H1 (cell line): ENCODE data around the gene ST8SIA4. TPM values are rescaled to one million over a fixed set of nuclear protein-coding genes. Genes with fewer than 3 reads are reported as not detected.

Experiments used
- CTCF ChIA-PET: fragments of 300-600 bp; sonication (Branson Sonifier 250); formaldehyde crosslinking; loops from one replicate; lab custom pipeline; 2021; ENCODE audit not compliant: partially characterized antibody; lab: Charles Lee
- POLR2A ChIA-PET: fragments of 300-600 bp; sonication (Branson Sonifier 250); formaldehyde crosslinking; loops from one replicate; lab custom pipeline; 2021; ENCODE audit warnings: inconsistent platforms; ENCODE audit not compliant: partially characterized antibody; lab: Charles Lee
- DNase-seq, 2 experiments: peaks; one replicate each; pipeline versions ENCODE4 v3.0.0 to v3.0.0-alpha.2; 2010 to 2022; ENCODE audit warnings: low spot score in 2 of 2, low read depth in 1 of 2, mixed read lengths in 1 of 2
- FAIRE-seq: peaks from 2 replicates; lab custom pipeline; 2011; peaks lifted over from hg19 to GRCh38; lab: Jason Lieb, UNC
- H2AFZ ChIP-seq: 2 replicates; pipeline ENCODE4 v1.8.1; 2012; ENCODE audit warnings: low read length, inconsistent platforms
- H2AK5ac ChIP-seq: 2 replicates; pipeline ENCODE4 v1.6.1; 2013; ENCODE audit warnings: low read depth, low read length
- H2BK120ac ChIP-seq: replicated peaks from 2 replicates; pipeline ENCODE3; 2013; ENCODE audit warnings: low read depth, low read length, inconsistent platforms
- H2BK12ac ChIP-seq: 2 replicates; pipeline ENCODE4 v1.6.1; 2013; ENCODE audit warnings: low read depth, low read length
- H2BK15ac ChIP-seq: 2 replicates; pipeline ENCODE4 v1.6.1; 2013; ENCODE audit warnings: low read length
- H2BK20ac ChIP-seq: 2 replicates; pipeline ENCODE4 v1.6.1; 2013; ENCODE audit warnings: low read length
- H2BK5ac ChIP-seq: 2 replicates; pipeline ENCODE4 v1.6.1; 2013; ENCODE audit warnings: low read depth, low read length
- H3K14ac ChIP-seq: 2 replicates; pipeline ENCODE4 v1.6.1; 2013; ENCODE audit warnings: inconsistent platforms; ENCODE audit not compliant: insufficient read length
- H3K18ac ChIP-seq: 2 replicates; pipeline ENCODE4 v1.6.1; 2013; ENCODE audit warnings: low read length; ENCODE audit errors: extremely low read depth
- H3K23ac ChIP-seq: 2 replicates; pipeline ENCODE4 v1.6.1; 2013; ENCODE audit warnings: inconsistent platforms; ENCODE audit not compliant: insufficient read length
- H3K23me2 ChIP-seq: 2 replicates; pipeline ENCODE4 v1.6.1; 2013; ENCODE audit warnings: low read depth, low read length
- H3K27ac ChIP-seq: 2 replicates; pipeline ENCODE4 v1.6.1; 2011; ENCODE audit warnings: low read depth, low read length, inconsistent platforms
- H3K27me3 ChIP-seq, 4 experiments: replicated peaks in 1 of 4; 1 replicate in 1 of 4; 2 replicates in 3 of 4; pipeline versions ENCODE4 v1.6.1 to v1.8.1; 2011 to 2013; ENCODE audit warnings: low read length in 3 of 4, mild to moderate bottlenecking in 3 of 4, inconsistent platforms in 2 of 4, mixed read lengths in 2 of 4, moderate library complexity in 1 of 4; ENCODE audit not compliant: control insufficient read depth in 3 of 4, insufficient read depth in 3 of 4; ENCODE audit errors: extremely low read depth in 1 of 4
- H3K36me3 ChIP-seq, 4 experiments: 2 replicates each; pipeline versions ENCODE4 v1.6.1 to v1.8.1; 2011 to 2013; ENCODE audit warnings: mild to moderate bottlenecking in 4 of 4, low read length in 3 of 4, moderate library complexity in 2 of 4, control low read depth in 1 of 4, inconsistent platforms in 1 of 4; ENCODE audit not compliant: insufficient read depth in 4 of 4, control insufficient read depth in 2 of 4
- H3K4ac ChIP-seq: replicated peaks from 2 replicates; pipeline ENCODE3; 2013; ENCODE audit warnings: low read length, low read depth, mixed read lengths, inconsistent platforms; ENCODE audit not compliant: insufficient read length
- H3K4me1 ChIP-seq, 4 experiments: replicated peaks in 1 of 4; 1 replicate in 1 of 4; 2 replicates in 3 of 4; pipeline versions ENCODE4 v1.6.1 to v1.8.1; 2011 to 2013; ENCODE audit warnings: low read length in 3 of 4, inconsistent platforms in 2 of 4, mixed read lengths in 1 of 4; ENCODE audit not compliant: insufficient read depth in 4 of 4, control insufficient read depth in 3 of 4
- H3K4me2 ChIP-seq, 2 experiments: 2 replicates each; pipeline versions ENCODE4 v1.6.1 to v1.8.1; 2011 to 2013; ENCODE audit warnings: low read depth in 2 of 2, low read length in 2 of 2, control low read depth in 1 of 2, inconsistent platforms in 1 of 2, mild to moderate bottlenecking in 1 of 2; ENCODE audit not compliant: insufficient read depth in 1 of 2
- H3K4me3 ChIP-seq, 4 experiments: fragments of 200-600, 300-600 bp in 1 of 4; sonication (generic), shearing (Covaris generic), sonication (Bioruptor Twin) in 1 of 4; 2 replicates each; pipeline versions ENCODE4 v1.5.1 to v1.8.1; 2011 to 2016; ENCODE audit warnings: low read length in 4 of 4, low read depth in 3 of 4, control low read depth in 2 of 4, inconsistent platforms in 2 of 4, mild to moderate bottlenecking in 2 of 4, mixed read lengths in 1 of 4, moderate library complexity in 1 of 4; ENCODE audit not compliant: insufficient read depth in 2 of 4; ENCODE audit errors: extremely low read depth in 1 of 4
- H3K56ac ChIP-seq: replicated peaks from 2 replicates; pipeline ENCODE3; 2013; ENCODE audit warnings: low read depth, mild to moderate bottlenecking, mixed read lengths, low read length, inconsistent platforms; ENCODE audit not compliant: insufficient read length
- H3K79me1 ChIP-seq: 2 replicates; pipeline ENCODE4 v1.6.1; 2013; ENCODE audit warnings: low read depth, low read length, control low read depth
- H3K79me2 ChIP-seq, 2 experiments: 2 replicates each; pipeline versions ENCODE4 v1.6.1 to v1.8.1; 2012 to 2013; ENCODE audit warnings: low read length in 2 of 2, mild to moderate bottlenecking in 2 of 2, inconsistent platforms in 1 of 2; ENCODE audit not compliant: insufficient read depth in 2 of 2, control insufficient read depth in 1 of 2
- H3K9ac ChIP-seq, 4 experiments: replicated peaks in 1 of 4; 1 replicate in 1 of 4; 2 replicates in 3 of 4; pipeline versions ENCODE4 v1.6.1 to v1.8.1; 2011 to 2013; ENCODE audit warnings: low read depth in 3 of 4, low read length in 3 of 4, control low read depth in 2 of 4, mild to moderate bottlenecking in 2 of 4, moderate library complexity in 2 of 4, inconsistent platforms in 1 of 4; ENCODE audit errors: extremely low read depth in 1 of 4
- H3K9me3 ChIP-seq, 2 experiments: 2 replicates each; pipeline versions ENCODE4 v1.6.1 to v1.8.1; 2012 to 2013; ENCODE audit warnings: mild to moderate bottlenecking in 2 of 2, moderate library complexity in 2 of 2, control low read depth in 1 of 2, inconsistent platforms in 1 of 2, low read depth in 1 of 2, low read length in 1 of 2, mixed read lengths in 1 of 2; ENCODE audit not compliant: insufficient read depth in 2 of 2
- H4K20me1 ChIP-seq, 2 experiments: replicated peaks in 1 of 2; 2 replicates each; pipeline versions ENCODE3 to v1.8.1; 2011 to 2013; ENCODE audit warnings: inconsistent platforms in 2 of 2, low read length in 2 of 2, mild to moderate bottlenecking in 1 of 2; ENCODE audit not compliant: insufficient read depth in 2 of 2, control insufficient read depth in 1 of 2
- H4K5ac ChIP-seq: 2 replicates; pipeline ENCODE4 v1.6.1; 2013; ENCODE audit warnings: low read length, low read depth, mixed read lengths, inconsistent platforms; ENCODE audit not compliant: insufficient read length
- H4K8ac ChIP-seq: 2 replicates; pipeline ENCODE4 v1.8.0; 2013; ENCODE audit warnings: mild to moderate bottlenecking, moderate library complexity, low read length, inconsistent platforms; ENCODE audit not compliant: insufficient read depth; ENCODE audit errors: extremely low read depth
- H4K91ac ChIP-seq: replicated peaks from 2 replicates; pipeline ENCODE3; 2013; ENCODE audit warnings: low read length, mixed read lengths, inconsistent platforms; ENCODE audit not compliant: insufficient read length
- ASH2L ChIP-seq: fragments of 200-600, 300-600 bp; sonication (generic); IDR thresholded peaks from one replicate; pipeline ENCODE4 v1.7.1; 2017; ENCODE audit warnings: low read length
- CBX5 ChIP-seq: fragments of 300-800, 300-1000 bp; sonication (generic); IDR thresholded peaks from 2 replicates; pipeline ENCODE4 v1.7.1; 2016; ENCODE audit warnings: antibody characterized with exemption, low read length, low read depth
- HDAC2 ChIP-seq, 2 experiments: fragments of 300-600 bp in 1 of 2; sonication (generic) in 1 of 2; IDR thresholded peaks; 2 replicates each; pipeline ENCODE4 v1.6.1; 2011 to 2012; ENCODE audit warnings: low read depth in 2 of 2, low read length in 2 of 2, mild to moderate bottlenecking in 2 of 2, moderate library complexity in 2 of 2, borderline replicate concordance in 1 of 2, inconsistent platforms in 1 of 2
- KDM4A ChIP-seq: IDR thresholded peaks from one replicate; pipeline ENCODE4 v1.7.1; 2012; ENCODE audit warnings: low read depth, mild to moderate bottlenecking, moderate library complexity, low read length, inconsistent platforms; ENCODE audit not compliant: severe bottlenecking
- POLR2A ChIP-seq, 2 experiments: IDR thresholded peaks; 1 replicate in 1 of 2; 2 replicates in 1 of 2; pipeline ENCODE4 v1.6.1; 2011; ENCODE audit warnings: low read depth in 2 of 2, low read length in 2 of 2, mild to moderate bottlenecking in 2 of 2; ENCODE audit errors: control extremely low read depth in 1 of 2
- RBBP5 ChIP-seq: IDR thresholded peaks from 2 replicates; pipeline ENCODE4 v1.7.1; 2012; ENCODE audit warnings: low read depth, mild to moderate bottlenecking, inconsistent platforms, low read length, moderate library complexity, borderline replicate concordance
- WGBS, 2 experiments: shearing (Covaris generic) in 1 of 2; methylation state at CpG; one replicate each; pipeline versions ENCODE4 v1.1.6 to v1.1.7; 2013 to 2015; ENCODE audit warnings: low lambda C conversion rate in 2 of 2, mixed read lengths in 2 of 2, inconsistent platforms in 1 of 2, low coverage in 1 of 2, missing lambda C conversion rate in 1 of 2; ENCODE audit not compliant: insufficient replicate concordance in 2 of 2, insufficient coverage in 1 of 2, insufficient read length in 1 of 2; ENCODE audit errors: extremely low coverage in 1 of 2, missing lambda C conversion rate in 1 of 2; 5-methylcytosine and 5-hydroxymethylcytosine counted together
- polyA plus RNA-seq, 7 experiments: library from polyadenylated mRNA; depleted of rRNA in 3 of 7; stranded (reverse) in 5 of 7; unstranded in 2 of 7; fragments of >200 nt in 5 of 7; fragments of 200-250 nt in 2 of 7; gene quantifications; 1 replicate in 5 of 7; 2 replicates in 1 of 7; 4 replicates in 1 of 7; pipeline versions ENCODE4 v1.2.1 to v1.2.3, GENCODE V29; 2011 to 2013; ENCODE audit warnings: missing spikeins in 2 of 7, mixed read lengths in 2 of 7
- total RNA-seq: library from RNA; stranded (reverse); fragmentation: NEBNext Ultra II Directional; extraction: Animal tissue kit (Norgen Biotek cat#: 25700); gene quantifications from 2 replicates; pipeline ENCODE4 v1.2.1, GENCODE V29; 2021

Gene ST8SIA4
- total and polyA plus RNA-seq, 2 of the 8 experiments (the other 6 are each of a cell fraction or from before 2014, with no cell fraction given): 0.08 to 0.50 TPM

- no peak overlapping the region for H3K4me3 ChIP-seq
- no peak for DNase-seq
- no peak overlapping the region for H3K18ac ChIP-seq
- H3K9me3 ChIP-seq: no peaks in the 10 kb centered on the region
- 88% methylated on average over 2 of the region's 2 CpGs; no CpG with 5 or more reads in 1 of the 2 experiments for WGBS, 2 experiments
- CTCF ChIA-PET: interaction anchor here (0.5 kb wide), 1 partner anchor 11 kb away, joined by 3 read pairs; no protein-coding TSS in a partner anchor
- H2BK12ac ChIP-seq: no peak overlapping the region
- no peak overlapping the region for H3K14ac ChIP-seq
- no peaks in the 10 kb centered on the region for H3K36me3 ChIP-seq
- no peak for FAIRE-seq
- no peak overlapping the region for H2BK5ac ChIP-seq
- no peak overlapping the region for H2AFZ ChIP-seq
- H4K20me1 ChIP-seq: no peaks in the 10 kb centered on the region
- H3K27ac ChIP-seq: no peak overlapping the region
- no peak overlapping the region for H3K9ac ChIP-seq
- H4K91ac ChIP-seq: no peak overlapping the region
- no peaks in the 10 kb centered on the region for H3K23me2 ChIP-seq
- no peaks in the 10 kb centered on the region for H3K79me2 ChIP-seq
- no peak overlapping the region for H2BK120ac ChIP-seq
- H2BK15ac ChIP-seq: no peak overlapping the region
- H2AK5ac ChIP-seq: no peak overlapping the region
- no peak overlapping the region for H3K4me2 ChIP-seq
- H3K79me1 ChIP-seq: no peaks in the 10 kb centered on the region
- POLR2A ChIA-PET: no interaction called here
- H3K4me1 ChIP-seq: no peaks in the 10 kb centered on the region
- no peak overlapping the region for H3K23ac ChIP-seq
- H4K8ac ChIP-seq: no peak overlapping the region
- no peaks in the 10 kb centered on the region for H3K27me3 ChIP-seq
- H4K5ac ChIP-seq: no peak overlapping the region
- no peak overlapping the region for H3K56ac ChIP-seq
- H3K4ac ChIP-seq: no peak overlapping the region
- TF ChIP-seq HDAC2 (IDR thresholded peaks at IDR 0.05; ENCODE audit: borderline replicate concordance in 1 of 2, low read depth in 2 of 2, low read length in 2 of 2): no peak
- TF ChIP-seq CBX5: no peak
- no peak for TF ChIP-seq RBBP5
- no peak for TF ChIP-seq POLR2A (IDR thresholded peaks at IDR 0.05; ENCODE audit: control extremely low read depth in 1 of 2, low read depth in 2 of 2, low read length in 2 of 2)
- no peak for TF ChIP-seq KDM4A
- TF ChIP-seq ASH2L: no peak
- H2BK20ac ChIP-seq: no peak overlapping the region
Observed at GRCh38 chr5:100877274-100877673, 25.8 kb downstream of the ST8SIA4 start.
